Activated naive CD4-positive, alpha-beta T cell treated with anti-CD3 and anti-CD28 coated beads for 36 hours (primary cell): ENCODE results near the gene SCFD2. TPM values are rescaled to one million over a fixed set of nuclear protein-coding genes. Genes with fewer than 3 reads are reported as not detected.

Source experiments
- CTCF ChIA-PET: fragments of 350-600 bp; sonication (Branson Sonifier 250); formaldehyde crosslinking; loops from one replicate; lab custom pipeline; 2021; ENCODE audit warnings: antibody characterized with exemption; lab: Charles Lee
- DNase-seq: peaks from one replicate; pipeline ENCODE4 v3.0.0-alpha.2; 2020
- H3K27ac Mint-ChIP-seq: one replicate; pipeline ENCODE4 v1.8.0; 2021; ENCODE audit warnings: mild to moderate bottlenecking, mixed read lengths
- H3K27me3 Mint-ChIP-seq: one replicate; pipeline ENCODE4 v1.8.0; 2021; ENCODE audit warnings: low read depth, mixed read lengths
- H3K36me3 Mint-ChIP-seq: one replicate; pipeline ENCODE4 v1.8.0; 2021; ENCODE audit warnings: low read depth, mixed read lengths
- H3K4me1 Mint-ChIP-seq: one replicate; pipeline ENCODE4 v1.8.0; 2021; ENCODE audit warnings: low read depth, mixed read lengths
- H3K4me3 Mint-ChIP-seq: one replicate; pipeline ENCODE4 v1.8.0; 2021; ENCODE audit warnings: mild to moderate bottlenecking, moderate library complexity, mixed read lengths
- H3K9me3 Mint-ChIP-seq: one replicate; pipeline ENCODE4 v1.8.0; 2021; ENCODE audit warnings: mixed read lengths
- intact Hi-C: fragments of 100-400 bp; cut with micrococcal nuclease; formaldehyde crosslinking; loops from one replicate; pipeline ENCODE4 v1.15.1; 2023
- total RNA-seq, 2 experiments: library from RNA; stranded (reverse); gene quantifications; one replicate each; pipeline ENCODE4 v1.2.3, GENCODE V29; 2021

SCFD2 gene
- total RNA-seq, 2 experiments from 2014 or later, result 14.3 to 15.1 TPM

- DNase-seq, result no peak
- CTCF ChIA-PET, result no interaction called here
- intact Hi-C loops, result no loop called here
- Mint-ChIP-seq H3K36me3 (peaks cover 23% of the 10 kb centered on the region), H3K27me3 (no peaks in the 10 kb centered on the region), H3K4me3 (no peak overlapping the region), H3K27ac (no peak overlapping the region), H3K9me3 (peaks cover 4% of the 10 kb centered on the region), H3K4me1 (peaks cover 23% of the 10 kb centered on the region)
These were observed 237.6 kb downstream of the SCFD2 start for GRCh38 chr4:53128231-53128630.

- intact Hi-C loops, result no loop called here
- H3K4me1 Mint-ChIP-seq, result peaks cover 21% of the 10 kb centered on the region
- no peaks in the 10 kb centered on the region for H3K27me3 Mint-ChIP-seq
- no peaks in the 10 kb centered on the region for H3K9me3 Mint-ChIP-seq
- no peak for DNase-seq
- CTCF ChIA-PET, result no interaction called here
- H3K36me3 Mint-ChIP-seq, result peaks cover 19% of the 10 kb centered on the region
- H3K4me3 Mint-ChIP-seq, result no peak overlapping the region
- no peak overlapping the region for H3K27ac Mint-ChIP-seq
These were observed 238.5 kb downstream of the SCFD2 start for GRCh38 chr4:53127365-53127764.

- no peak for DNase-seq
- CTCF ChIA-PET, result interaction anchor here (0.9 kb wide), 1 partner anchor 293 kb away, joined by 3 read pairs; no protein-coding TSS in a partner anchor
- intact Hi-C loops, result no loop called here
- Mint-ChIP-seq H3K27ac (no peak overlapping the region), H3K9me3 (no peaks in the 10 kb centered on the region), H3K27me3 (no peaks in the 10 kb centered on the region), H3K36me3 (peaks cover 16% of the 10 kb centered on the region), H3K4me3 (no peak overlapping the region), H3K4me1 (peaks cover 13% of the 10 kb centered on the region)
These were observed 239.8 kb downstream of the SCFD2 start for GRCh38 chr4:53126099-53126498.

GRCh38 chr4:53123819-53124218 is 242.0 kb downstream of the SCFD2 start:
- intact Hi-C loops, result no loop called here
- CTCF ChIA-PET, result no interaction called here
- no peak overlapping the region for H3K4me3 Mint-ChIP-seq
- H3K27me3 Mint-ChIP-seq, result no peaks in the 10 kb centered on the region
- H3K36me3 Mint-ChIP-seq, result peaks cover 11% of the 10 kb centered on the region
- no peaks in the 10 kb centered on the region for H3K9me3 Mint-ChIP-seq
- H3K27ac Mint-ChIP-seq, result no peak overlapping the region
- no peak for DNase-seq
- peaks cover 12% of the 10 kb centered on the region for H3K4me1 Mint-ChIP-seq

- intact Hi-C loops, result no loop called here
- peaks cover 16% of the 10 kb centered on the region for H3K4me1 Mint-ChIP-seq
- no peaks in the 10 kb centered on the region for H3K27me3 Mint-ChIP-seq
- CTCF ChIA-PET, result no interaction called here
- no peak overlapping the region for H3K4me3 Mint-ChIP-seq
- H3K36me3 Mint-ChIP-seq, result peaks cover 14% of the 10 kb centered on the region
- DNase-seq, result no peak
- H3K9me3 Mint-ChIP-seq, result no peaks in the 10 kb centered on the region
- H3K27ac Mint-ChIP-seq, result no peak overlapping the region
These were observed 242.7 kb downstream of the SCFD2 start for GRCh38 chr4:53123171-53123570.

GRCh38 chr4:53122280-53123116 is 243.4 kb downstream of the SCFD2 start:
- intact Hi-C loops, result loop anchor here (1.0 kb wide), 1 partner anchor 9 kb away; no protein-coding TSS in a partner anchor
- no peak for DNase-seq
- CTCF ChIA-PET, result no interaction called here

GRCh38 chr4:53121264-53121865 is 244.5 kb downstream of the SCFD2 start:
- CTCF ChIA-PET, result no interaction called here
- H3K27ac Mint-ChIP-seq, result no peak overlapping the region

More at GRCh38 chr4:53122280-53123116, 243.4 kb downstream of the SCFD2 start:
- no peak overlapping the region for H3K4me3 Mint-ChIP-seq
- H3K4me1 Mint-ChIP-seq, result peaks cover 19% of the 10 kb centered on the region
- no peaks in the 10 kb centered on the region for H3K27me3 Mint-ChIP-seq
- H3K9me3 Mint-ChIP-seq, result no peaks in the 10 kb centered on the region
- H3K36me3 Mint-ChIP-seq, result peaks cover 14% of the 10 kb centered on the region
- no peak overlapping the region for H3K27ac Mint-ChIP-seq

GRCh38 chr4:53120778-53121177 is 245.1 kb downstream of the SCFD2 start:
- peaks cover 33% of the 10 kb centered on the region for H3K4me1 Mint-ChIP-seq
- H3K9me3 Mint-ChIP-seq, result no peaks in the 10 kb centered on the region
- no peak overlapping the region for H3K4me3 Mint-ChIP-seq
- CTCF ChIA-PET, result no interaction called here
- intact Hi-C loops, result no loop called here
- H3K36me3 Mint-ChIP-seq, result peaks cover 5% of the 10 kb centered on the region
- DNase-seq, result no peak
- no peak overlapping the region for H3K27ac Mint-ChIP-seq
- no peaks in the 10 kb centered on the region for H3K27me3 Mint-ChIP-seq

More at GRCh38 chr4:53121264-53121865, 244.5 kb downstream of the SCFD2 start:
- Mint-ChIP-seq H3K9me3 (no peaks in the 10 kb centered on the region), H3K27me3 (no peaks in the 10 kb centered on the region), H3K4me3 (no peak overlapping the region), H3K4me1 (peaks cover 30% of the 10 kb centered on the region), H3K36me3 (peaks cover 8% of the 10 kb centered on the region)
- intact Hi-C loops, result no loop called here
- DNase-seq, result no peak

- Mint-ChIP-seq H3K36me3 (peaks cover 9% of the 10 kb centered on the region), H3K27ac (no peak overlapping the region), H3K4me3 (no peak overlapping the region), H3K9me3 (peaks cover 2% of the 10 kb centered on the region), H3K4me1 (peaks cover 39% of the 10 kb centered on the region), H3K27me3 (no peaks in the 10 kb centered on the region)
- DNase-seq, result no peak
- CTCF ChIA-PET, result no interaction called here
- intact Hi-C loops, result loop anchor here (10.0 kb wide), 1 partner anchor 1825 kb away; no protein-coding TSS in a partner anchor
These were observed 246.2 kb downstream of the SCFD2 start for GRCh38 chr4:53119680-53120079.

- no peak for DNase-seq
- H3K27ac Mint-ChIP-seq, result no peak overlapping the region
- no peak overlapping the region for H3K4me3 Mint-ChIP-seq
- intact Hi-C loops, result loop anchor here (10.0 kb wide), 1 partner anchor 1826 kb away; no protein-coding TSS in a partner anchor
- CTCF ChIA-PET, result no interaction called here
- H3K27me3 Mint-ChIP-seq, result no peaks in the 10 kb centered on the region
- H3K9me3 Mint-ChIP-seq, result peaks cover 2% of the 10 kb centered on the region
- peaks cover 9% of the 10 kb centered on the region for H3K36me3 Mint-ChIP-seq
- H3K4me1 Mint-ChIP-seq, result peaks cover 46% of the 10 kb centered on the region
These were observed 247.2 kb downstream of the SCFD2 start for GRCh38 chr4:53118676-53119075.

- Mint-ChIP-seq H3K27ac (no peak overlapping the region), H3K27me3 (no peaks in the 10 kb centered on the region), H3K4me3 (no peak overlapping the region), H3K4me1 (peaks cover 51% of the 10 kb centered on the region), H3K36me3 (peaks cover 17% of the 10 kb centered on the region), H3K9me3 (peaks cover 4% of the 10 kb centered on the region)
- DNase-seq, result no peak
- intact Hi-C loops, result loop anchor here (10.0 kb wide), 1 partner anchor 1828 kb away; no protein-coding TSS in a partner anchor
- CTCF ChIA-PET, result no interaction called here
These were observed 248.9 kb downstream of the SCFD2 start for GRCh38 chr4:53116954-53117353.

GRCh38 chr4:53113431-53114225 is 252.2 kb downstream of the SCFD2 start:
- Mint-ChIP-seq H3K4me3 (no peak overlapping the region), H3K9me3 (peaks cover 23% of the 10 kb centered on the region), H3K27me3 (no peaks in the 10 kb centered on the region), H3K27ac (peak overlapping the region; percentile 90), H3K36me3 (peaks cover 38% of the 10 kb centered on the region), H3K4me1 (peaks cover 49% of the 10 kb centered on the region)
- CTCF ChIA-PET, result no interaction called here
- peak; percentile 44 for DNase-seq
- intact Hi-C loops, result loop anchor here (1.0 to 10.0 kb wide), 7 partner anchors 9 to 1831 kb away; partner anchors contain the start of genes CHIC2 and SCFD2
